Measurements from ENCODE around the gene TIMM8B. TPM values are rescaled to one million over a fixed set of nuclear protein-coding genes. Genes with fewer than 3 reads are reported as not detected.

Gene TIMM8B
- total RNA-seq, 1 donor from 2014 or later, result 59.4 TPM

DNA sequence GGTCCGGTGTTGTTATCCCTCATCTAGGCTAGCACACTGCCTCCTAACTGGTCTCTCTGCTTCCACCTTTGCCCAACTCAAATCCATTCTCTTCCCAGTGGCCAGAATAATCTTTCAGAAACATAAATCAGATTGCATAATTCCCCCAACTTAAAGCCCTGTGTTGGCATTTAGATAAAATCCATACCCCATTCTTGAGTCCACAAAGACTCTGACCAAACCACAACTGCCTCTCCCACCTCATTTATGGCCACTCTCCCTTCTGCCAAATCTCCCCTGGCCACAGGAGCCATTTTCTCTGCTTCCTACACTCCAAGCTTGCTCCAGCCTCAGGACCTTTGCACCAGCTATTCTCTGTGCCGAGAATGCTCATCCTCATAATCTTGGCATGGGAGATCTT, 40.5 kb upstream of the TIMM8B start:
- TF ChIP-seq, protein P1, sequence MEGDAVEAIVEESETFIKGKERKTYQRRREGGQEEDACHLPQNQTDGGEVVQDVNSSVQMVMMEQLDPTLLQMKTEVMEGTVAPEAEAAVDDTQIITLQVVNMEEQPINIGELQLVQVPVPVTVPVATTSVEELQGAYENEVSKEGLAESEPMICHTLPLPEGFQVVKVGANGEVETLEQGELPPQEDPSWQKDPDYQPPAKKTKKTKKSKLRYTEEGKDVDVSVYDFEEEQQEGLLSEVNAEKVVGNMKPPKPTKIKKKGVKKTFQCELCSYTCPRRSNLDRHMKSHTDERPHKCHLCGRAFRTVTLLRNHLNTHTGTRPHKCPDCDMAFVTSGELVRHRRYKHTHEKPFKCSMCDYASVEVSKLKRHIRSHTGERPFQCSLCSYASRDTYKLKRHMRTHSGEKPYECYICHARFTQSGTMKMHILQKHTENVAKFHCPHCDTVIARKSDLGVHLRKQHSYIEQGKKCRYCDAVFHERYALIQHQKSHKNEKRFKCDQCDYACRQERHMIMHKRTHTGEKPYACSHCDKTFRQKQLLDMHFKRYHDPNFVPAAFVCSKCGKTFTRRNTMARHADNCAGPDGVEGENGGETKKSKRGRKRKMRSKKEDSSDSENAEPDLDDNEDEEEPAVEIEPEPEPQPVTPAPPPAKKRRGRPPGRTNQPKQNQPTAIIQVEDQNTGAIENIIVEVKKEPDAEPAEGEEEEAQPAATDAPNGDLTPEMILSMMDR (IDR thresholded peaks at IDR 0.05), result no peak
- no peaks in the 10 kb centered on the region for H3K36me3 Mint-ChIP-seq (ENCODE audit: unreplicated experiment)
- H3K9me3 Mint-ChIP-seq (ENCODE audit: unreplicated experiment), result no peaks in the 10 kb centered on the region
- H3K27ac Mint-ChIP-seq (ENCODE audit: unreplicated experiment), result no peak overlapping the region
- H3K4me3 Mint-ChIP-seq (ENCODE audit: unreplicated experiment), result no peak overlapping the region
- DNase-seq (ENCODE audit: extremely low spot score, unreplicated experiment), result no peak
- H3K4me1 Mint-ChIP-seq (ENCODE audit: unreplicated experiment), result peaks cover 11% of the 10 kb centered on the region
- H3K27me3 Mint-ChIP-seq (ENCODE audit: unreplicated experiment), result no peaks in the 10 kb centered on the region

DNA sequence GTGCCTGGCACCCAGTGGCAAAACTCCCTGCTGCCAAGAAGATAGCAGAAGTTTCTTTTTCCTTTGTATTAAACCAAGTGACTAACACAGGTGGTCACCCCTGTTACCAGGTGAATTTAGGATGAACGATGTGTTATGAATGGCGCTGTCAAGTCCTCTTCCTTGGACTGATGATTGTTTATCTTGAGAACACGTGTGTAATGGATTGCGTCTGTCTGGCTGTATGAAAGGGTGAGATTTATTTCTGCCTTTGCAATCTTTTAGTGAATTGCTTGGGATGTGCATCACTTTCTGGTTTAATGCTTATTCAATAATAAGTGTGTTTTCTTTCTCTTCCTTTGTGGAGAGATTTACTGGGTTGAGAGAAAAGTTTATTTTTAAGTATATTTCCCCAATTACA, 36.6 kb upstream of the TIMM8B start:
- Mint-ChIP-seq H3K36me3 (ENCODE audit: unreplicated experiment) (no peaks in the 10 kb centered on the region), H3K4me3 (ENCODE audit: unreplicated experiment) (no peak overlapping the region), H3K4me1 (ENCODE audit: unreplicated experiment) (peaks cover 7% of the 10 kb centered on the region)

DNA sequence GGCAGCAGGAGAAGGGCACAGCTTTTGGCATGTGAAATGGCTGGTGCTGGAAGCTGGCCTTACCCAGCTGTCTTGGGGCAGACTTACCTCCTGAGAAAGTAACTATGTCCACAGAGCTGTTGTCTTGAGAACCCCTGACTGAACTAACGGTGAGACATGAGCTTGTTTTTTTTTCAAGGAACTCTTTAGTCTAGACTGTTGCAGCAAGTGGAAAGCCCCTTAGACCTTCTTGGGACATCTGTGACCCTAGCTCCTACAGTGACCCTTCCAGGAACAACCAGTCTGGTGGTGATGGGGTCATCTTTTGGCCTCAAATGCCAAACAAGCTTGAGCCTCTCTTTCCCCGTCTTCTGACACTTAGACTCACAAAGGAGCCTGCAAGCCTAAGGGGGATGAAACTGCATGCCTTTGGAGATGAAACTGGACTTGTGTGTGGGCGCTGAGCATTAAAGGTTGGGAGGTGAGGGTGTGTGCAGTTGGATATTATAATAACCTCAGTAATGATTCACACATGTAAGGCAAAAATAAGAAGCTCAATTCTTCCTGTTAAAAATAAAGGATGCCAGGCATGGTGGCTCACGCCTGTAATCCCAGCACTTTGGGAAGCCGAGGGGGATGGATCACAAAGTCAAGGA, 35.5 kb upstream of the TIMM8B start:
- no peak overlapping the region for H3K27ac Mint-ChIP-seq (ENCODE audit: unreplicated experiment)
- H3K27me3 Mint-ChIP-seq (ENCODE audit: unreplicated experiment), result no peaks in the 10 kb centered on the region
- H3K4me3 Mint-ChIP-seq (ENCODE audit: unreplicated experiment), result no peak overlapping the region
- no peaks in the 10 kb centered on the region for H3K9me3 Mint-ChIP-seq (ENCODE audit: unreplicated experiment)
- H3K36me3 Mint-ChIP-seq (ENCODE audit: unreplicated experiment), result no peaks in the 10 kb centered on the region
- peaks cover 6% of the 10 kb centered on the region for H3K4me1 Mint-ChIP-seq (ENCODE audit: unreplicated experiment)
- TF ChIP-seq, protein P1 (IDR thresholded peaks at IDR 0.05), result no peak
- peak; percentile 36 for DNase-seq (ENCODE audit: extremely low spot score, unreplicated experiment)

More for the DNA sequence above, 36.6 kb upstream of the TIMM8B start:
- H3K27me3 Mint-ChIP-seq (ENCODE audit: unreplicated experiment), result no peaks in the 10 kb centered on the region
- no peak overlapping the region for H3K27ac Mint-ChIP-seq (ENCODE audit: unreplicated experiment)
- no peaks in the 10 kb centered on the region for H3K9me3 Mint-ChIP-seq (ENCODE audit: unreplicated experiment)
- TF ChIP-seq, protein P1 (IDR thresholded peaks at IDR 0.05), result no peak
- no peak for DNase-seq (ENCODE audit: extremely low spot score, unreplicated experiment)

DNA sequence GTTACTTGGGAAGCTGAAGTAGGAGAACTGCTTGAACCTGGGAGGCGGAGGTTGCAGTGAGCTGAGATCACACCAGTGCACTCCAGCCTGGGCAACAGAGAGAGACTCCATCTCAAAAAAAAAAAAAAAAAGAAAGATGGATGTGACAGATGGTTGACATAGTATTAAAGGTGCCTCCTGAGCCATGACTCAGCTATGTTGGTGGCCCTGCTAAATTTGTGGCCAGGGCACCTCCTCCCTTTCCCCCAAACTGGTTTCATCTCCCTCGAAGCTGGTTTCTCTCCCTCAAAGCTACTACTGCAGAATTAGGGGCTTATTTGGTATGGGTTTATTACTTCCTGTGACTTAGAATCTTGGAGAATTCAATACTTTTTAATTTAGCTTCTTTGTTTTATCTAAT, 31.6 kb upstream of the TIMM8B start:
- Mint-ChIP-seq H3K9me3 (ENCODE audit: unreplicated experiment) (no peaks in the 10 kb centered on the region), H3K4me1 (ENCODE audit: unreplicated experiment) (peaks cover 10% of the 10 kb centered on the region), H3K27me3 (ENCODE audit: unreplicated experiment) (no peaks in the 10 kb centered on the region), H3K27ac (ENCODE audit: unreplicated experiment) (no peak overlapping the region), H3K4me3 (ENCODE audit: unreplicated experiment) (no peak overlapping the region), H3K36me3 (ENCODE audit: unreplicated experiment) (peaks cover 3% of the 10 kb centered on the region)
- TF ChIP-seq, protein P1 (IDR thresholded peaks at IDR 0.05), result no peak
- DNase-seq (ENCODE audit: extremely low spot score, unreplicated experiment), result no peak

DNA sequence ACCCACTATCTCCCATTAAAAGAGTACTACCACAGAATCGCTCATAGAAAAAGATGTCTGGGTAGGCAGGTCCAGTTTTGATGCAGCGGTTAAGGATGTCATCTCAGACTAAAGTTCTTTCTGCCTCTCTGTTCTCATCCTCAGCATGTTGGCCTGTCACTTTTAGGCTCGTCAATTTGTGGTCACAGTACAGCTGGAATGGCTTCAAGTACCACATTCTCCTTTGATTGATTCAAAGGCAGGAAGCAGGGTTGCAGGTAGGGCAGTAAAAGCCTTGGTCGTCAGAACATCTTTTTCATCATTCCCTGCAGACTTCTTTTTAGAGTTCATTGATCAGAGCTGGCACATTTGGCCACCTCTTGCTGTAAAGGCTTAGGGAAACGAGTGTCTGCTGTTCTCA, 28.8 kb upstream of the TIMM8B start:
- peaks cover 7% of the 10 kb centered on the region for H3K4me1 Mint-ChIP-seq (ENCODE audit: unreplicated experiment)
- no peak overlapping the region for H3K27ac Mint-ChIP-seq (ENCODE audit: unreplicated experiment)
- TF ChIP-seq, protein P1 (IDR thresholded peaks at IDR 0.05), result no peak
- H3K9me3 Mint-ChIP-seq (ENCODE audit: unreplicated experiment), result peaks cover 6% of the 10 kb centered on the region
- H3K27me3 Mint-ChIP-seq (ENCODE audit: unreplicated experiment), result no peaks in the 10 kb centered on the region
- DNase-seq (ENCODE audit: extremely low spot score, unreplicated experiment), result no peak
- no peak overlapping the region for H3K4me3 Mint-ChIP-seq (ENCODE audit: unreplicated experiment)
- peaks cover 3% of the 10 kb centered on the region for H3K36me3 Mint-ChIP-seq (ENCODE audit: unreplicated experiment)

Data from osteocyte (in vitro differentiated cells).